ENCODE results near the gene NKX2-3.

NKX2-3 gene

GRCh38 chr10:99532687-99533495 is at the start of gene NKX2-3:
NKX2-3 (plus strand) TSS chr10:99532942; CDS start chr10:99533132, 190 bp downstream.
- DNase-seq (ENCODE audit: low spot score): peak; percentile 81
- in situ Hi-C loops (cut with MboI; ENCODE audit: low sequenced_read_pairs, unreplicated experiment): no loop called here
- TF ChIP-seq CTCF (IDR thresholded peaks at IDR 0.05; ENCODE audit: borderline replicate concordance, control extremely low read depth, extremely low read depth, insufficient read depth, missing control alignments): no peak

GRCh38 chr10:99484626-99485581 is 47.8 kb upstream of the NKX2-3 start:
- no peak for DNase-seq (ENCODE audit: low spot score)
- no peak for TF ChIP-seq CTCF (IDR thresholded peaks at IDR 0.05; ENCODE audit: borderline replicate concordance, control extremely low read depth, extremely low read depth, insufficient read depth, missing control alignments)

GRCh38 chr10:99487125-99487807 is 45.5 kb upstream of the NKX2-3 start:
- no peak for DNase-seq (ENCODE audit: low spot score)
- TF ChIP-seq CTCF (IDR thresholded peaks at IDR 0.05; ENCODE audit: borderline replicate concordance, control extremely low read depth, extremely low read depth, insufficient read depth, missing control alignments): no peak
- in situ Hi-C loops (cut with MboI; ENCODE audit: low sequenced_read_pairs, unreplicated experiment): no loop called here

More at GRCh38 chr10:99484626-99485581, 47.8 kb upstream of the NKX2-3 start:
- in situ Hi-C loops (cut with MboI; ENCODE audit: low sequenced_read_pairs, unreplicated experiment): no loop called here

GRCh38 chr10:99489271-99489670 is 43.5 kb upstream of the NKX2-3 start:
- in situ Hi-C loops (cut with MboI; ENCODE audit: low sequenced_read_pairs, unreplicated experiment): no loop called here
- TF ChIP-seq CTCF (IDR thresholded peaks at IDR 0.05; ENCODE audit: borderline replicate concordance, control extremely low read depth, extremely low read depth, insufficient read depth, missing control alignments): no peak
- no peak for DNase-seq (ENCODE audit: low spot score)

GRCh38 chr10:99497343-99498025 is 35.3 kb upstream of the NKX2-3 start:
- no peak for DNase-seq (ENCODE audit: low spot score)
- no peak for TF ChIP-seq CTCF (IDR thresholded peaks at IDR 0.05; ENCODE audit: borderline replicate concordance, control extremely low read depth, extremely low read depth, insufficient read depth, missing control alignments)
- in situ Hi-C loops (cut with MboI; ENCODE audit: low sequenced_read_pairs, unreplicated experiment): no loop called here
